ENCODE measurements around the gene COL27A1. TPM values are rescaled to one million over a fixed set of nuclear protein-coding genes. Genes with fewer than 3 reads are reported as not detected.

Gene COL27A1
- total and polyA plus RNA-seq, 9 of the 15 experiments (the other 6 are each of a cell fraction or from before 2014, with no cell fraction given): 0.07 TPM; not detected in 8

DNA sequence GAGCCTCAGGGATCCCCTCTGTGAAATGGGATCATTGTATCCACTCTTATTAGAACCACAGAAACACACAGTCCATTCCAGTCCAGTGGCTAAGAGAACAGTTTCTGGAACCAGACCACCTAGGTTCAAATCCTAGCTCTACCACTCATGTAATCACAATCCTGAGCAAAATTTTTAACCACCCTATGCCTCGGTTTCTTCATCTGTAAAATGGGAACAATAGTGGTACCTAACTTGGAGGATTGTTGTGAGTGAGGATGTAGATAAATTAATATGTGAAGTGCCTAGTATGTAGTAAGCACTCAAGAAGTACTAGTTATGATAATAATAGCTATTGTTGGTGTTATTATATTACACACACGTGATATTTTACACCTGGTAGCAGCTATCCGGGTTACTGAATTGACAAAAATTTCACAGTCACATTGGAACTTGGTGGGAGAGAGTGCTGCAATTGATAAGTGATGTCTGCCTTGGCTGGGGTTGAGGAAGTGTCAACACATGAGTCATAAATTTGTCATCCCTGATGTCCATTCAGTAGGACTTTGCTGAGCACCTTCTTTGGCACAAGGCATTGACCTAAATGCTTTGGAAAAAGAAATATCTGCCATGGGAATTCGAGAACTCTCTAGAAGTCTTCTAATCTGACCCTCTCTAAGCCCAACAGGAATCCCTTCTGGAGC, 68.4 kb downstream of the COL27A1 start (continued):
- TF ChIP-seq, protein P1, sequence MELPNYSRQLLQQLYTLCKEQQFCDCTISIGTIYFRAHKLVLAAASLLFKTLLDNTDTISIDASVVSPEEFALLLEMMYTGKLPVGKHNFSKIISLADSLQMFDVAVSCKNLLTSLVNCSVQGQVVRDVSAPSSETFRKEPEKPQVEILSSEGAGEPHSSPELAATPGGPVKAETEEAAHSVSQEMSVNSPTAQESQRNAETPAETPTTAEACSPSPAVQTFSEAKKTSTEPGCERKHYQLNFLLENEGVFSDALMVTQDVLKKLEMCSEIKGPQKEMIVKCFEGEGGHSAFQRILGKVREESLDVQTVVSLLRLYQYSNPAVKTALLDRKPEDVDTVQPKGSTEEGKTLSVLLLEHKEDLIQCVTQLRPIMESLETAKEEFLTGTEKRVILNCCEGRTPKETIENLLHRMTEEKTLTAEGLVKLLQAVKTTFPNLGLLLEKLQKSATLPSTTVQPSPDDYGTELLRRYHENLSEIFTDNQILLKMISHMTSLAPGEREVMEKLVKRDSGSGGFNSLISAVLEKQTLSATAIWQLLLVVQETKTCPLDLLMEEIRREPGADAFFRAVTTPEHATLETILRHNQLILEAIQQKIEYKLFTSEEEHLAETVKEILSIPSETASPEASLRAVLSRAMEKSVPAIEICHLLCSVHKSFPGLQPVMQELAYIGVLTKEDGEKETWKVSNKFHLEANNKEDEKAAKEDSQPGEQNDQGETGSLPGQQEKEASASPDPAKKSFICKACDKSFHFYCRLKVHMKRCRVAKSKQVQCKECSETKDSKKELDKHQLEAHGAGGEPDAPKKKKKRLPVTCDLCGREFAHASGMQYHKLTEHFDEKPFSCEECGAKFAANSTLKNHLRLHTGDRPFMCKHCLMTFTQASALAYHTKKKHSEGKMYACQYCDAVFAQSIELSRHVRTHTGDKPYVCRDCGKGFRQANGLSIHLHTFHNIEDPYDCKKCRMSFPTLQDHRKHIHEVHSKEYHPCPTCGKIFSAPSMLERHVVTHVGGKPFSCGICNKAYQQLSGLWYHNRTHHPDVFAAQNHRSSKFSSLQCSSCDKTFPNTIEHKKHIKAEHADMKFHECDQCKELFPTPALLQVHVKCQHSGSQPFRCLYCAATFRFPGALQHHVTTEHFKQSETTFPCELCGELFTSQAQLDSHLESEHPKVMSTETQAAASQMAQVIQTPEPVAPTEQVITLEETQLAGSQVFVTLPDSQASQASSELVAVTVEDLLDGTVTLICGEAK (IDR thresholded peaks at IDR 0.05): no peak
- TF ChIP-seq, protein P1 (CRISPR knock-in tag; IDR thresholded peaks at IDR 0.05): no peak
- TF ChIP-seq ZNF217 (CRISPR knock-in tag; IDR thresholded peaks at IDR 0.05): no peak
- TF ChIP-seq C11orf30 (IDR thresholded peaks at IDR 0.05; ENCODE audit: low read depth): no peak
- TF ChIP-seq SPI1 (IDR thresholded peaks at IDR 0.05; ENCODE audit: borderline replicate concordance, low read depth, low read length): 0 out of 2 replicates have a peak, but pooled peaks have one; percentile 32
- no peak for TF ChIP-seq MIER1 (IDR thresholded peaks at IDR 0.05; ENCODE audit: low read depth)
- no peak for TF ChIP-seq DIDO1 (tag; IDR thresholded peaks at IDR 0.05; ENCODE audit: low read depth)
- TF ChIP-seq, protein P2, sequence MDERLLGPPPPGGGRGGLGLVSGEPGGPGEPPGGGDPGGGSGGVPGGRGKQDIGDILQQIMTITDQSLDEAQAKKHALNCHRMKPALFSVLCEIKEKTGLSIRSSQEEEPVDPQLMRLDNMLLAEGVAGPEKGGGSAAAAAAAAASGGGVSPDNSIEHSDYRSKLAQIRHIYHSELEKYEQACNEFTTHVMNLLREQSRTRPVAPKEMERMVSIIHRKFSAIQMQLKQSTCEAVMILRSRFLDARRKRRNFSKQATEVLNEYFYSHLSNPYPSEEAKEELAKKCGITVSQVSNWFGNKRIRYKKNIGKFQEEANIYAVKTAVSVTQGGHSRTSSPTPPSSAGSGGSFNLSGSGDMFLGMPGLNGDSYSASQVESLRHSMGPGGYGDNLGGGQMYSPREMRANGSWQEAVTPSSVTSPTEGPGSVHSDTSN (CRISPR knock-in tag; IDR thresholded peaks at IDR 0.05; ENCODE audit: low read depth): no peak
- TF ChIP-seq, protein P2 (tag; conservative IDR thresholded peaks at IDR 0.05; ENCODE audit: low read depth): peak; percentile 68
- TF ChIP-seq, protein P3, sequence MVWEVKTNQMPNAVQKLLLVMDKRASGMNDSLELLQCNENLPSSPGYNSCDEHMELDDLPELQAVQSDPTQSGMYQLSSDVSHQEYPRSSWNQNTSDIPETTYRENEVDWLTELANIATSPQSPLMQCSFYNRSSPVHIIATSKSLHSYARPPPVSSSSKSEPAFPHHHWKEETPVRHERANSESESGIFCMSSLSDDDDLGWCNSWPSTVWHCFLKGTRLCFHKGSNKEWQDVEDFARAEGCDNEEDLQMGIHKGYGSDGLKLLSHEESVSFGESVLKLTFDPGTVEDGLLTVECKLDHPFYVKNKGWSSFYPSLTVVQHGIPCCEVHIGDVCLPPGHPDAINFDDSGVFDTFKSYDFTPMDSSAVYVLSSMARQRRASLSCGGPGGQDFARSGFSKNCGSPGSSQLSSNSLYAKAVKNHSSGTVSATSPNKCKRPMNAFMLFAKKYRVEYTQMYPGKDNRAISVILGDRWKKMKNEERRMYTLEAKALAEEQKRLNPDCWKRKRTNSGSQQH (CRISPR knock-in tag; IDR thresholded peaks at IDR 0.05): no peak
- peak; percentile 45 for TF ChIP-seq CHD4 (IDR thresholded peaks at IDR 0.05; ENCODE audit: insufficient read depth, insufficient replicate concordance, low read depth, low read length, poor library complexity, severe bottlenecking)

Data from K562 (cell line).